HG02973 (cell line): ENCODE measurements around the gene DDAH2.
A peak's percentile ranks its signal among the peaks of the same experiment; 100 is the strongest.

Experiments used
- ATAC-seq: cut with Tn5 transposase; IDR thresholded peaks from one replicate; pipeline ENCODE4 v1.9.1; 2021; ENCODE audit warnings: moderate library complexity; ENCODE audit not compliant: unreplicated experiment

The DDAH2 gene

DNA sequence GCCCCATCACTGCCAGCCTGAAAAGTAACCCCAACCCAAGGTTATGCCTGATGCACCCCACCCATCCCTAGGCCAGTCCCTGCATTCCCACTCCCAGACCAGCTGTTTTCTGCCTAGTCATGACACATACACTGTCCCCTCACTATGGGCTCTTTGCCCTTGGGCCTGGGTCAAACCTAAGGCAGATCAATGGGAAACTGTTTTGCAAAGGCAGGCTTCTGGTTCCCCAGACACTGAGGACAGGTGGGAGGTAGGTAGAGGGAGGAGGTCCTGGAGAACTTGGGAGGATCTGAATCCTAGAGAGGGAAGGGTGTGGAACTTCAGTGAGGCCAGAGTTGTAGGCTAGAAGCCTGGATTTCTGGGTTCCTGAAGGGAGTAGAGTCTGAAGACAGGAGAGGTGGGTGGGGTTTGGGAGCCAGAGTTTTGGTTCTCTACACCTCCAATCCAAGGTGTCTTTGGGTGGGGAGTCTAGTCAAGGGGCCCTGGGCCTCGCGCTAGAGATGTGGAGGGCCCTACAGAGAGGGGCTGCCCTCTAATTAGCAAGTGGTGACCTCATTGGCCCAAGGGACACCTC lies 5.2 kb upstream of the DDAH2 start:
- ATAC-seq = no peak

DNA sequence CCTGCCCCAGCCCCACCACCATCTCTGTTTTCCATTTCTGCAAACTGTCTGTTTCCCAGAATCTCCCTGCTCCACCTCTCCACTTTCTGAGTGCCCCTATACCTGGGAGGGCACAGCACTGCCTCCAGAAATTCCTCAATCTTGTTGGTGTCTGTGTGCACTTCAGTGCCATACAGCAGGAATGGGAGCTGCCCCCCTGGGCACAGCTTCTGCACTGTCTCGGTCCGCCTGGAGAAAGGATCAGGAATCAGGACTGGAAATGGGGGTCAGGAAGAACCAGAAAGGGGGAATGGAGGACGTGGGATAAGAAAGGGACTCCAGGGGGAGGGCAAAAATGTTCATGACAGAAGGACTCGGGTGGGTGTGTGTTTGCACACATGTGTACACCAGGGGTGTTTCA lies 4.6 kb upstream of the DDAH2 start:
- no peak for ATAC-seq

DNA sequence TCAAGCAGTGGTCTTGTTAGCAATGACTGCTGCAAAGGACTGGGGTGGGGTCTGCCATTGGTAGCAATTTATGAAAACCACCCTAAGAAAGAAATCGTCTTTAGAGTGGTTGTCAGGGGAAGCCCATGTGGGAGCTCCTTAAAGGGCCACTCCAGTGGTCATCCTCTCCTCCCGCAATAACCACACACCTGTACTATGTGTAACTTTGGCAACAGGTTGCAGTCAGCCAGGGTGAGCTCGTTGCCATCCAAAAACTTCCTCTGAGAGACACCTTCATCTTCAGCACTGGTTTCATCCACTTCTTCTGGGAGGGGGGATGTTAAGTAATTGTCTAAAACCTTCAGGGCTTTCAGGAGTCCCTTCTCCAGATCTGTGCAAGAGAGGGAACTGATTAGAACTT lies 2.9 kb upstream of the DDAH2 start:
- no peak for ATAC-seq

DNA sequence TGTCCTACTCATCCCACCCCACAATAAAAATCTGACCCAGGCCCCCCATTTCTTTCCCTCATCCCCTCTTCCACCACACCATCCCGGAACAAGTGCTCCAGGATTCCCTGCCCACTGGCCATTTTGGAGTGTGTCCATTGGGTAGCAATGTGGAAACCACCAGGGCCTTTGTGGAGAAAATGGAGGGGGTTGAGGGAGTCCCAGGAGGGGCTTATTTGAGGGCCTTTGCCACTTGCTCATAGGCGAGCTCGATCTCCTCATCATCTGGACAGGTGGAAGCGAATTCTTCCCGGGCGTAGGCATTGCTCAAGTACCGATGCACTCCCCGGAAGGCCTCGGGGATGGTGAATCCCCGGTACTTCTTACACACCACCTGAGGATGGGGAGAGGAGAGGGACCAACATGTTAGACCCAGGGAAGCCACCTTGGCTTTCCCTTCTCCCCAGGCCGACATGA lies 1.6 kb upstream of the DDAH2 start:
- no peak for ATAC-seq

DNA sequence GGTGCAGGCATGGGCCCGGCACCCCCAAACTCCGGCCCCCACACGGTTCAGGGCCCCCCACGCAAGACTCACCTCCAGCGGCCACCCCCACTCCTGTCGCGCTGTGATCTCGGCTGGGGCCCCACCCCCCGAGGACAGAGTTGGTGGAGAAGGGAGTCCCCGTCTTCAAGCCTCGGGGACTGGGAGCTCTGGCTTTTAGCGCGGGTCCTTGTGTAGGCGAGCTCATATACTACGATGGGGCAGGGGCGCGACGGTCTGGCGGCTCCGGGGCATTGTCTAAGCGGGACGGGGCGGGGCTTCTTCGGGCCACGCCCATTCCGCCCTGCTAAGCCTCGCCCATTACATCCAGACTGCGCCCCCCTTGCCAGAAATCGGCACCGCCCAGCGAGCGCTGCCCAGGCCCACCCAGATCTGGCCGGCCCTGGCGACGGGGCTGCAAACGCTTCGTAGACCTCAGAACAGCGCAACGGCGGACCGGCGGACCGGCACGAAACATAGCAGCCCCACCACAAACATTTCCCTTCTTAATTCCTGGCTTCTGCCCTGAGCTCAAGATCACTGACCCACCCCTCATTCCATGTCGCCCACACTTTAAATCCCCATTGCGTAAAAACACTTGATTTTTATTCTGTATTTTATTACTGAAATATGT lies 1.0 kb upstream of the DDAH2 start:
- ATAC-seq = no peak

DNA sequence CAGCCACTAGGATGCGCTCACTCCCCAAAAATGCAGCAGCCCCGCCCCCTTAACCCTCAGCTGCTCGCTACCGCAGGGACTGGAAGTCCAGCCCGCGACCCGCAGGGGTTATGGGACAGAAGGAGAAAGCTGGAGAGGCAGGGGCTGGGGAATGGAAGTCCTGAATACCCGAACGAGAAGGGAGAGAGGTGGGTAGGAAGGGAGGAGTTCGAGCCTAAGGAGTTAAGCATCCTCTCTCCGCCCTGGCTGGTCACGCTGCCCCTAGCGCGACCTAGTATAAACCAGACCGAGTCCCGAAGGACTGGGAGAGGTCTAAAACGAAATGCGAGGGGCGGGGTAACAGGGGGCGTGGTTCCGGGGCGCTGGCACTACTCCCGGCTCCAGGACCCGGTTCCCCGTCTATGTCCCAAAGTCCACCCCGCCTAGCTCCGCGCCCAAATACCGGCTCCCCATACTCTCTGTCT lies 448 bp upstream of the DDAH2 start:
- peak; percentile 43 for ATAC-seq

DNA sequence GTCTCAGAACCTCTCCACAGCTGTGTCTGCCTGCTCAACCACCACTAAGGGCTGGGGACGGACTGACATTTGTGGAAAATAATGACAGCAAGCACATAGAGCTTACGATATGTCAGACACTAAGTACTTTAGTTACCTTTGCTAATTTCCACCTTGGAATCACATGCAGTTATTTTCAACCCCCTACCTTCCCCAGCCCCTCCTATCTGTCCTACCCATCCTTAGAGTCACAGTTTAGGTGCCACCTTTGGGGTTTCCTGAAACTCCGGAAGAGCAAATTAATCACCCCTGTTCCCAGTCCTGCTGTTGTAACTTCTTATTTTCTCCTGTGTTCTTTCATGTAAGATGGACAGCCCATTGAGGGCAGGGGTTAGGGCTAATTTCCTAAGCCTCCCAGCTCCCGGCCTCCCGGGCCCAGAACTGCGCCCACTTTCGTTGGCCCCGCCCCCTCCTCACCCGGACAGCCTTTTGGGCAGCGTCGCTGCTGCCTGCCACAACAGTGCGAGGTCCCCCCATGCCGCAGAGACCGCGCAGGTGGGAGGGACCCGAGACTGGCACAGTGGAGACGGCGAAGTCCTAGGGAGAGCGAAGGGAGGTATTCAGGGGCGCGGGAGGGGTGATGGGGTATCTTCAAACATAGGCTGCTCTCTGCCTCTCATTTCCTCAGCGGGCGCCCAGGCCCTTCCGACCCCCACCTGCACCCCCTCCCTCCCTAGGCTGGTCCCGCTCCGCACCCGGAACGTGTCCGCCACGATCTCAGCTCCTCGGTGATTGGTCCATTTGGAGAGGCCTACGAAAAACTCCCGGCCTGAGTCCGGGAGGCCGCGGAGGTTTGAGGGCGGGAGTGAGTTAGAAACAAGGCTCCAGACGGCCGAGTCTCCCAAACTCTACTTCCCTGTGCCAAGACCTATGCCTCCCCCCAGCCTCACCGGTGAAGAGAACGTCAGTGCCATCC lies 1.1 kb downstream of the DDAH2 start:
- ATAC-seq = no peak

DNA sequence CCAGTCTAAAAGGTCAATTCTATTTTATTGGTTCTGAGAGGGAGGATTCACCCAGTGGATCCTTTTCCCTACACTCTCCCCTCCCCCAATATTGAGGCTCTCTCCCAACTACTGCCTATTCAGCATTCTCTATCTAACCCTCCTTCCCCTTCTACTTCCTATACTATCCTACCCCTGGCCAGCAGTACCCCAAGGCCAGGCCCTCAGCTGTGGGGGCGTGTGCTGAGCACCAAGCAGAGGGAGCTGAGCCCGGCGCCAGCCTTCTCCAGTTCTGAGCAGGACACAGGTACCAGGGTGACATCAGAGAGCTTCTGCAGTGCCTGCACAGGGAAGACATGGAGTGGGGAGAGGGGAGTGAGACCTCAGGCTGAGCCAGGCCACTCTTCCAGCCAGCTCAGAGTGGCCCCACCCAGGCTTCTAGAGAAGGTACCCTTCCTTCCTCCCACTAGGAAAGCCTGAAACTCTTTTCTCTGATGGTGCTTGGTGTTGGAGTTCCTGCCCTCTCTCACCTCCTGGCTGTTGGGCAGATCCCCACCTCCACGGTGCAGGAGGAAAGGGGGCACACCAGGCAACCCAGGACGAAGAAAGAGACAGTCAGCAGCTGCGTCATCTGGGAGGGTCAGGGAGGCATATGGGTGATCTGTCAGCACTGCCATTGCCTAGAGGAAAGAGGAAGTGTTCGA lies 1.9 kb downstream of the DDAH2 start:
- ATAC-seq = peak; percentile 54

DNA sequence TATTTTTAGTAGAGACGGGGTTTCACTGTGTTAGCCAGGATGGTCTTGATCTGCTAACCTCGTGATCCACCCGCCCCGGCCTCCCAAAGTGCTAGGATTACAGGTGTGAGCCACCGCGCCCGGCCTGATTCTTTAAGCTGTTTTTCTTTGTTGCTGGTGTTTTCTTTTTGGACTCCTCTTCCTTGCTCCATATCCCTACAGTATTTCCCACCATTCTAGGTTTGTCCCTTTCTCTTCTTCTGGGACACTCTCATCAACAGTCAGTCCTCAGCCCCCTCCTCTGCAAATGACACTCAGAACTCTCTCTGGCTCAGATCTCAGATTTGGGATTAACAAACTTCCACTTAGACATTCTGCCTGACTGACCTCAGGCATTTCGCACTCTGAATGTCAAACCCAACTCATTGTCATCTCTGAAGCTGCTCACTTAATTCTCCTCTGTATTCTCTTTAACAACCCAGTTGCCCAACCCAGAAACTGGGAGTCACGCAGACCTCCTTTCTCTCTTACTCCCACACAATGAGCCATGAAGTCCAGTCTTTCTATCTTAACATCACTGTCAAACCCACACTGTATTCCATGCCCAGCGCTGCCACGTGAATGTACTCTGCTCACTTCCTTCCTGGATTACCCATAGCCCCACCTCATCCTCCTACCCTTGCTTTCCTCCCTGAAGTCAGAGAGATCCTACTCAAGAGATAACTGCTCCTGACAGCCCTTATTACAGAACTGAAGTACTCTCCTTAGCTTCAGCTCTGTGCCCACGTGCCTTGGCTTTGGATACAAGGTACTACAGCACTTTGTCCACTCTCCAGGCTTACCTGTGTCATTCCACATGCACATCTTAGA lies 3.4 kb downstream of the DDAH2 start:
- ATAC-seq = no peak

DNA sequence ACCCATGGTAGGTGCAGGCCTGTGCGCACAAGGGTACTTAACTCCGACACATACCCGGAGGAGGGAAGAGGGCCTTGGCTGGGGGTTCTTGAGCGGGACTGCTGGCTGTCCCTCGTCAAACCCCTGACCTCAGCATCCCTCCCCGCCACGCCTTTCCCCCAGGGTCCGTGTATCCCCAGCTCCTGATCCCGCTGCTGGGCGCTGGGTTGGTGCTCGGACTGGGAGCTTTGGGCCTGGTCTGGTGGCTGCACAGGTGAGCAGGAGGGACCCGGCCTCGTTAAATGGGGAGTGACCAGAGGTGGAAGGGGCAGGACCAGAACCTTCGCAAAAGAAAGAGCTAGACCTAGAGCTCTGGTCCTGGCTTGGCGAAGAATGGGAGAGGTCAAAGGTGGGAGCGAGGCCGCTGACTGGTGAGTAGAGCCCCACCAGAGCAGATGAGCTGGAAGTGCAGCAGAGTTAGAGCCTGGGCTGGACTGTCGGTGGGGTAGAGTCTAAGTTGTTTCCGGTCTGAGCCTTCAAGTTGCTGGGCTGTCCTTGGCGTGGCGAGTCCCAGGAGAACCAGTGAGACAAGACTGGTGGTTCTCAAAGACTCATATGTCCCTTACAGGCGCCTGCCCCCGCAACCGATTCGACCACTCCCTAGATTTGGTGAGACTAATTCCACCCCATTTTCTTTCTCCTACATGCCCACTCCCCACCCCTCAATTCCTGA lies 5.0 kb downstream of the DDAH2 start:
- ATAC-seq = no peak

DNA sequence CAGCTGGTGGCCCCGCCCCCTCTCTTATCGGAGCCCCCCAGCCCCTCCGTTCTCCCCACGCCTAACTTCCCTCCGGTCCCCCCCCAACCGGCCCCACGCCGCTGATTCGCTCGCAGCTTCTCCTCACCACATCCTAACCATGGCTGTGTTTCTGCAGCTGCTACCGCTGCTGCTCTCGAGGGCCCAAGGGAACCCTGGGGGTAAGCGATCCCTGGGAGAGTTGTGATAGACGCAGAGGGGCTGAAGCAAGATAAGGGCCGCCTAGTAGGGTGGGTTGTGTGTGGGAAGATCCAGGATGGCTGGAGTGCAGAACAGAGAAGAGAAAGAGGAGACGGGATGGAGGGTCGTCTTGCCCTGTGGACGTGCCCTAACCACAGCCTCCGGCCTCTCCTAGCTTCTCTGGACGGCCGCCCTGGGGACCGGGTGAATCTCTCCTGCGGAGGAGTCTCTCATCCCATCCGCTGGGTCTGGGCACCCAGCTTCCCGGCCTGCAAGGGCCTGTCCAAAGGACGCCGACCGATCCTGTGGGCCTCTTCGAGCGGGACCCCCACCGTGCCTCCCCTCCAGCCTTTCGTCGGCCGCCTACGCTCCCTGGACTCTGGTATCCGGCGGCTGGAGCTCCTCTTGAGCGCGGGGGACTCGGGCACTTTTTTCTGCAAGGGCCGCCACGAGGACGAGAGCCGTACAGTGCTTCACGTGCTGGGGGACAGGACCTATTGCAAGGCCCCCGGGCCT lies 5.7 kb downstream of the DDAH2 start, which contains the start of gene MPIG6B:
Gene MPIG6B (plus strand): TSS at position 129 of the 735 bp plus-strand sequence. CDS start 11 bp downstream, at position 140.
- ATAC-seq = no peak

DNA sequence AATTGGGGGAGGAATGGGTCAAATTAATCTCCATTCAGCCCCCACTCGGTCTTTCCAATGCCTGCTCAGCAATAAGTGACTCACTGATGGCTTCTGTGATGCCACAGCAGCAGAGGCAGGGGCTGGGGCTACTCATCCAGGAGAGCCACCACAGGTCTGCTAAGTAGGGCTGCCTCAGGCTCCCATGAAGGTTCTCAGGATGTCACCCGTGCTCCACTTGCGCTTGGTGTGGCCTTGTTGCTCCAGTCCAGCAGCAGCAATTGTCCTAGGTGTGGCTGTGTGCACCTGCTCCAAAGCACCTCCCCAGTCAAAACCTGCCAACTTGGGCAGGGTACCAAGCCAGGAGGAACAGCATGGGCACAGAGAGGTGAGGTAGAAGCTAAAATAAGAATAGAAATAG lies 6.9 kb downstream of the DDAH2 start:
- ATAC-seq = no peak

DNA sequence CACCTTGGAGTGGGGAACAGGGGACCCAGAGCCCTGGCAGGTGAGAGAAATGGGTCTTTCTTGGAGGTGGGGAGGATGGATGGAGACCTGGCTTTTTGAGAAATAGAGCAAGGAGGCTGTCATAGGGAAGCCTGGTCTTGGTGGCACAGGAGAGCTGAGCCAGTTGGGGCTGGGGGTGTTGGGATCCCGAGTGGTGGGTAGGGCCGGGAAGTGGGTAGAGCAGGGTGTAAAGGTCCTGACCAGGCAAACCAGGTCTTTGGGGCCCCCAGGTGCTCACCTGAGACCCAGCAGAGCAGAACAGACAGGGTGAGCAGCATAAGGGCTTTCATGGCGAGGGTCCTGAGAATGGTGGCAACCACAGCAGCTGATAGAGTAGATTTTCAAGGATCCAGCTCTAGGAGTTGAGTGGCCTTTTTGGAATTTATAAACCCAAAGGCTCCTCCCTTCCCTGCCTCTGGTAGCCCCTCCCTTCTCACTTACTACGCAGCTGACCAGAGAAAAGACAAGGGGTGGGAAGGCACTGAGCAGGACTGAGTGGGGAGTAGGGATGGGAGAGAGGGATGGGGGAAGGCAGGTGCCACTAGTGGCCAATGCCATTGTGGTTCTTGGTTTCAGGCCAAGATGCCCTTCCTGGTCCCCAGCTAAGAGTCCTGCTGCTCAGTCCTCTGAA lies 7.6 kb downstream of the DDAH2 start, which contains the start of gene LY6G6C:
Gene LY6G6C (minus strand): TSS at position 396 of the 670 bp plus-strand sequence. CDS start 67 bp downstream, at position 329.
- no peak for ATAC-seq

DNA sequence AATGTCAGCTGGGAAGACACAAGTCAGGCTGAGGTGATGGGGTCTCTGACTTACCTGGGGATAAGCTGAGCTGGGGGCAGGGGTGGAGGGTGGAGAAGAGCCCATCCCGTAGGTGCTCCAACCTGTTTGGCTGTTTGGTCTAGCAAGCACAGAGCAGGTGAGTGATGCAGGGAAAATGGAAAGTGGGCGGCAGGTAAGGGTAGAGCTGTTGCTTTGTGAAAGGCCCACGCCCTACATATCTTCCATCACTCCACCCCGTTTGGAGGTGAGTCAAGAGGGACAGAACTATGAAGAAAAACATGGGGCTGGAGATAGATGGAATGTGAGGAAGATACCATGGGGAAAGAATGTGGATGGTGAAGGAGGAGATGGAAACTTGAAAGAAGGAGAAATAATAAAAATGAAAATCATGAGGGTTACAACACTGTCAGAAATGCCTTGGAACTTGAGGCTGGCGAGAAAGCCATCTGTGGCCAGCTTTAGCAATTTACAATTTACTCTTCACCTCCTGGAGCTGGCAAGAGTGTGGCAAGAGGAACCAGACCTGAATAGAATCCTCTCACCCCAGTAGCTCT lies 8.8 kb downstream of the DDAH2 start:
- ATAC-seq = no peak

DNA sequence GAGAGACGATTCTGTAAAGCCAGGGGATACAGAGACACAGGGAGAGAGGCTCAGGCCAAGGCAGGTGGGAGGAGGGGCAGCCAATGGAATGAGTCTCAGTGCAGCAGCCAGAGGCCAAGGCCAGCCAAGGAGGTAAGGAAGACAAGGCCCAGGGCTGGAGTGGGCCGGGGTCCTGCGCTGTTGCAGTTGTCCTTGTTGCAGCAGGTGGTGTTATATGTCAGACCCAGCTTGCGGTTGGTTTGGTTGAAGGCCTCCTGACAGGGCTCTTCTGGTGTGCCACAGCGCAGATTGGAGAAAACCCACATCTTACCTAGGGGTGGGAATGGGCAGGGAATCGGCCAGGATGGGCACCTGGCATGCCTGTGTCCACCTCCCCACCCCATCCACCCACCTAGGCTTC lies 10.1 kb downstream of the DDAH2 start:
- ATAC-seq = no peak

DNA sequence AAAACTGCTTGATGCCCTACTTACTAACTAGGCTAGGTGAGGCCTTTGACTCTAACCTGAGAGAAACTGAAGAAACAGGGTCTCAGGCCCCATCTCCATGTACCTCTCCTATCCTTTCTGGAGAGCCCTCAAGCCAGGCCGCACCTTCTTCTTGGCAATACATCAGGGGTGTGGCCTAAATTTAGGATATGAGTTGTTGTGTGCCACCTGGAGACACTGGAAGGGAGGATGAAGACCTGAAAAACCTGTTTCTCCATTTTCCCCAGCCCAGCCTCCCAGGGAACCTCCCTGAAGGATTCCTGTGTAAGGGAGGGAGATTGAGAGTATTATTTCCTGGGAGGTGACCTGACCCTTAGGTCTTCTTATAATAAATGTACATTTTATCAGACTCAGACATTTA lies 10.8 kb downstream of the DDAH2 start:
- ATAC-seq = no peak

DNA sequence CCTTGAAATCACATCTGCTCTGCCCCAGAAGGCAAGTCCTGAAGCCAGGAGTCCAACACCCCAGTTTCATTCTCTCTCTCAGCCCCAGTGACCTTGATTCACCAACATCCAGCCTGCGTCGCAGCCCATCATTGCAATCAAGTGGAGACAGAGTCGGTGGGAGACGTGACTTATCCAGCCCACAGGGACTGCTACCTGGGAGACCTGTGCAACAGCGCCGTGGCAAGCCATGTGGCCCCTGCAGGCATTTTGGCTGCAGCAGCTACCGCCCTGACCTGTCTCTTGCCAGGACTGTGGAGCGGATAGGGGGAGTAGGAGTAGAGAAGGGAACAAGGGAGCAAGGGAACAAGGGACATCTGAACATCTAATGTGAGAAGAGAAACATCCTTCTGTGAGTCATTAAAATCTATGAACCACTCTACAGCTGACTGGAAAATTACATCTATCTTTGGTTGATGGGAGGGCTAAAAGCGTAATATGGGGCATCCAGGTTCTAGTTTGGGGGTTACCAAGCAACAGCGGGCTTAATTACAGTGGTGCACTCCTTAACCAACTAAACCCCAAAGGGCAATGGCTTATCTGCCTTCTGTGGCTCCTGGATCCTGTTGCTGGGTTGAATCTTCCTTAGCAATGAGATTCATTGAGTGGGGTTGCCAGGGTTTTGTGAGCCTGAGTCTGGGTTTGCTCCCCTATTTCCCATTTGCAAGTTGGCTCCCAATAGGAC lies 11.4 kb downstream of the DDAH2 start:
- no peak for ATAC-seq
